ENCODE data around the gene XYLT1. TPM values are rescaled to one million over a fixed set of nuclear protein-coding genes. Genes with fewer than 3 reads are reported as not detected.

The XYLT1 gene
- total RNA-seq, 3 donors from 2014 or later (not counting 1 experiment from before 2014, with no cell fraction given), result 40.9 to 55.5 (median 43.8) TPM

- 21% methylated on average over 13 of the region's 13 CpGs for WGBS (ENCODE audit: insufficient coverage)
- Mint-ChIP-seq H3K4me3 (peak overlapping the region; percentile 86), H3K27me3 (ENCODE audit: low read depth in 2 of 2) (peaks cover 0 to 4% of the 10 kb centered on the region in 2 donors), H3K27ac (peak overlapping the region; percentile 64 to 76), H3K4me1 (peaks cover 29 to 30% of the 10 kb centered on the region in 2 donors), H3K36me3 (no peaks in the 10 kb centered on the region), H3K9me3 (no peaks in the 10 kb centered on the region)
- intact Hi-C loops (cut with micrococcal nuclease), result loop anchor here (5.0 kb wide), 2 partner anchors 132 to 247 kb away; no protein-coding TSS in a partner anchor
- H3K4me3 ChIP-seq (ENCODE audit: low read length), result no peak overlapping the region
- no peaks in the 10 kb centered on the region for H3K27me3 ChIP-seq (ENCODE audit: control insufficient read depth, insufficient read depth, low read length)
- ATAC-seq, result peak; percentile 13 to 49 (median 34)
- TF ChIP-seq, protein P1, sequence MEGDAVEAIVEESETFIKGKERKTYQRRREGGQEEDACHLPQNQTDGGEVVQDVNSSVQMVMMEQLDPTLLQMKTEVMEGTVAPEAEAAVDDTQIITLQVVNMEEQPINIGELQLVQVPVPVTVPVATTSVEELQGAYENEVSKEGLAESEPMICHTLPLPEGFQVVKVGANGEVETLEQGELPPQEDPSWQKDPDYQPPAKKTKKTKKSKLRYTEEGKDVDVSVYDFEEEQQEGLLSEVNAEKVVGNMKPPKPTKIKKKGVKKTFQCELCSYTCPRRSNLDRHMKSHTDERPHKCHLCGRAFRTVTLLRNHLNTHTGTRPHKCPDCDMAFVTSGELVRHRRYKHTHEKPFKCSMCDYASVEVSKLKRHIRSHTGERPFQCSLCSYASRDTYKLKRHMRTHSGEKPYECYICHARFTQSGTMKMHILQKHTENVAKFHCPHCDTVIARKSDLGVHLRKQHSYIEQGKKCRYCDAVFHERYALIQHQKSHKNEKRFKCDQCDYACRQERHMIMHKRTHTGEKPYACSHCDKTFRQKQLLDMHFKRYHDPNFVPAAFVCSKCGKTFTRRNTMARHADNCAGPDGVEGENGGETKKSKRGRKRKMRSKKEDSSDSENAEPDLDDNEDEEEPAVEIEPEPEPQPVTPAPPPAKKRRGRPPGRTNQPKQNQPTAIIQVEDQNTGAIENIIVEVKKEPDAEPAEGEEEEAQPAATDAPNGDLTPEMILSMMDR (IDR thresholded peaks at IDR 0.05), result peak; percentile 5
- no peaks in the 10 kb centered on the region for H3K36me3 ChIP-seq (ENCODE audit: control insufficient read depth, insufficient read depth, low read length)
- DNase-seq, result peak; percentile 23 to 37
- no peaks in the 10 kb centered on the region for H3K9me3 ChIP-seq (ENCODE audit: control insufficient read depth, insufficient read depth, low read length)
- H3K27ac ChIP-seq (ENCODE audit: low read length), result no peak overlapping the region
- peaks cover 34% of the 10 kb centered on the region for H3K4me1 ChIP-seq (ENCODE audit: control insufficient read depth, insufficient read depth, low read length)
These were observed 3.8 kb upstream of the XYLT1 start for GRCh38 chr16:17474572-17474971.

DNA sequence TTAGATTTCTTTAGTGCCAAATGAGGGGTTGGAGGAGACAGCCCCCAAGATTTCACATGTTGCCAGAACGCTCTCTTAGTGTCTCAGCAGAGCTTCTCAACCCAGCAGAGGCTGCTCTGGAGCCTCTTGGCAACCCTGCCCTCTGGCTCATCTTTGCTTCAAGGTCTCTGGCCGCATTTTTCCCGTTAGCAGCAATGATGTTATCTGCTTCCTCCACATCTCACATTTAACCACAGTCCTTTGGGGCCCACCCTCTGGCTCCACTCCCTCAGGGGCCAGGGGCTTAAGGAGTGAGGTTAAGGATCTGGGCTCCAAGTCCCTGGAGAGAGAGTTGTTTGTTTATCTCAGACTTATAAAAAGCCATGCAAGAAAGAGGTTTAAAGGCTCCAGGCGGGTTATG lies 3.3 kb upstream of the XYLT1 start:
- no peak overlapping the region for H3K27ac ChIP-seq (ENCODE audit: low read length)
- peak in 2 of 3 donors; percentile 19 to 35 for ATAC-seq
- no peaks in the 10 kb centered on the region for H3K9me3 Mint-ChIP-seq
- no peaks in the 10 kb centered on the region for H3K36me3 ChIP-seq (ENCODE audit: control insufficient read depth, insufficient read depth, low read length)
- H3K27me3 Mint-ChIP-seq (ENCODE audit: low read depth in 2 of 2), result no peaks in the 10 kb centered on the region
- no peak overlapping the region for H3K4me3 ChIP-seq (ENCODE audit: low read length)
- no peaks in the 10 kb centered on the region for H3K9me3 ChIP-seq (ENCODE audit: control insufficient read depth, insufficient read depth, low read length)
- H3K36me3 Mint-ChIP-seq, result no peaks in the 10 kb centered on the region
- WGBS (ENCODE audit: insufficient coverage), result 7% methylated on average over 4 of the region's 4 CpGs
- intact Hi-C loops (cut with micrococcal nuclease), result loop anchor here (5.0 kb wide), 2 partner anchors 132 to 247 kb away; no protein-coding TSS in a partner anchor
- peak overlapping the region; percentile 64 to 76 for H3K27ac Mint-ChIP-seq
- peaks cover 40% of the 10 kb centered on the region for H3K4me1 ChIP-seq (ENCODE audit: control insufficient read depth, insufficient read depth, low read length)
- peaks cover 34 to 35% of the 10 kb centered on the region in 2 donors for H3K4me1 Mint-ChIP-seq
- DNase-seq, result peak in 1 of 2 donors; percentile 42
- H3K4me3 Mint-ChIP-seq, result peak overlapping the region; percentile 86
- TF ChIP-seq, protein P1 (IDR thresholded peaks at IDR 0.05), result peak; percentile 7
- no peaks in the 10 kb centered on the region for H3K27me3 ChIP-seq (ENCODE audit: control insufficient read depth, insufficient read depth, low read length)

DNA sequence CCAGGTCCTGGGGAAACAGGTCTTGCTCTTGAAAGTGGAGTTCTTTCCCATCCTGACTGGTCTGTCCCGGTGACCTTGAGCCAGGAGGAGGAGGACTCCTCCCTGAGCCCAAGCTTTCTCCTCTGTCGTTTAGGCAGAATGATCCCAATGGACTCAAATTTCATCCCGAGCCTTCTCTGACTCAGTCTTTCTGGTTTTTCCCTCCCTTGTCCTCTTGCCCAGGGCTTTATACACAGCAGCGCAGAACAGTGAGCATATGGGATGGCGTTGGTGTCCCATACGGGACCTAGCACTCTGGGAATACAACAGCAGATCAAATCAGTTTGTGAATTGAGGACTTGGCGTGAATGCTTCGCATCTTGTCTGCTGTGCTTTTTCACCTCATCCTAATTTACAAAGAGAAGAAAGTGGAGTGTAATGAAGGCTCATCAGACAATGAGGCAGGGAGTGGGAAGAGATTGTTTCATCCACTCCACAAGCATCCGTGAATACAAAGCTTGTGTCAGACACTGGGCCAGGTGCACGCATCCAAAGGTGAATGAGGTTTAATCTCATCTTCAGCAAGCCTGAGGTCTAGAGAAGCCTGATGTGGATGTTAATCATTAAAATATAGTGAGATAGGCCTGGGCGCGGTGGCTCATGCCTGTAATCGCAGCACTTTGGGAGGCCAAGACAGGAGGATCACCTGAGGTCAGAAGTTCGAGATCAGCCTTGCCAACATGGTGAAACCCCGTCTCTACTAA lies 1.1 kb upstream of the XYLT1 start:
- H3K4me3 Mint-ChIP-seq, result peak overlapping the region; percentile 60
- H3K4me1 Mint-ChIP-seq, result peaks cover 54 to 55% of the 10 kb centered on the region in 2 donors
- TF ChIP-seq, protein P1 (IDR thresholded peaks at IDR 0.05), result no peak
- H3K27me3 Mint-ChIP-seq (ENCODE audit: low read depth in 2 of 2), result no peaks in the 10 kb centered on the region
- no peaks in the 10 kb centered on the region for H3K9me3 Mint-ChIP-seq
- intact Hi-C loops (cut with micrococcal nuclease), result loop anchor here (5.0 kb wide), 2 partner anchors 130 to 245 kb away; no protein-coding TSS in a partner anchor
- H3K27ac Mint-ChIP-seq, result peak overlapping the region; percentile 74 to 83
- no peaks in the 10 kb centered on the region for H3K36me3 ChIP-seq (ENCODE audit: control insufficient read depth, insufficient read depth, low read length)
- 96% methylated on average over 14 of the region's 15 CpGs for WGBS (ENCODE audit: insufficient coverage)
- peaks cover 58% of the 10 kb centered on the region for H3K4me1 ChIP-seq (ENCODE audit: control insufficient read depth, insufficient read depth, low read length)
- H3K27ac ChIP-seq (ENCODE audit: low read length), result no peak overlapping the region
- H3K4me3 ChIP-seq (ENCODE audit: low read length), result no peak overlapping the region
- no peaks in the 10 kb centered on the region for H3K36me3 Mint-ChIP-seq
- H3K9me3 ChIP-seq (ENCODE audit: control insufficient read depth, insufficient read depth, low read length), result no peaks in the 10 kb centered on the region
- DNase-seq (no peak), ATAC-seq (no peak)
- H3K27me3 ChIP-seq (ENCODE audit: control insufficient read depth, insufficient read depth, low read length), result no peaks in the 10 kb centered on the region

All from natural killer cell (primary cell).